ENCODE data around the gene GJA3.

DNA sequence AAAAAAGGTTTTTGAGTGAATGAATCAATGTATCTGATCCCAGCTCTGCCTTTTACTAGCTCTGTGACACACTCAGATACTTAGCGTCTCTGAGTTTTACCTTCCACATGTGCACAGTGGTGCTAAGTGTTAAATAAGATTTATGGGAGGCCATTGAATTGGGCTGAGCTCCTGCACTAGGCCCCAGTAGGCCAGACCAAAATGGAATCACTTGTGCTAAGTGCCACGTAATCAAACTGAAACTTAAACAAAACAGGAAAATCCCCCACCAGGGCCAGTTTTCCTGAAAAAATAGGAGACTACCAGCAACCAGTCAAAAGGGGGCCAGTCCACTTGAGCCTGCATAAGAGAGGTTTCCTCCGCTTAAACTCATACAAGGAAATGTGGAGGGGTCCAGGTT lies 40.9 kb downstream of the GJA3 start:
- TF ChIP-seq, protein P1, sequence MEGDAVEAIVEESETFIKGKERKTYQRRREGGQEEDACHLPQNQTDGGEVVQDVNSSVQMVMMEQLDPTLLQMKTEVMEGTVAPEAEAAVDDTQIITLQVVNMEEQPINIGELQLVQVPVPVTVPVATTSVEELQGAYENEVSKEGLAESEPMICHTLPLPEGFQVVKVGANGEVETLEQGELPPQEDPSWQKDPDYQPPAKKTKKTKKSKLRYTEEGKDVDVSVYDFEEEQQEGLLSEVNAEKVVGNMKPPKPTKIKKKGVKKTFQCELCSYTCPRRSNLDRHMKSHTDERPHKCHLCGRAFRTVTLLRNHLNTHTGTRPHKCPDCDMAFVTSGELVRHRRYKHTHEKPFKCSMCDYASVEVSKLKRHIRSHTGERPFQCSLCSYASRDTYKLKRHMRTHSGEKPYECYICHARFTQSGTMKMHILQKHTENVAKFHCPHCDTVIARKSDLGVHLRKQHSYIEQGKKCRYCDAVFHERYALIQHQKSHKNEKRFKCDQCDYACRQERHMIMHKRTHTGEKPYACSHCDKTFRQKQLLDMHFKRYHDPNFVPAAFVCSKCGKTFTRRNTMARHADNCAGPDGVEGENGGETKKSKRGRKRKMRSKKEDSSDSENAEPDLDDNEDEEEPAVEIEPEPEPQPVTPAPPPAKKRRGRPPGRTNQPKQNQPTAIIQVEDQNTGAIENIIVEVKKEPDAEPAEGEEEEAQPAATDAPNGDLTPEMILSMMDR (IDR thresholded peaks at IDR 0.05) = no peak
- TF ChIP-seq EP300 (IDR thresholded peaks at IDR 0.05; ENCODE audit: low read depth) = no peak
- no peak for TF ChIP-seq POLR2A (IDR thresholded peaks at IDR 0.05)
- no peak for TF ChIP-seq POLR2AphosphoS5 (IDR thresholded peaks at IDR 0.05)

All from transverse colon (tissue), 4 donors.